Measurements from ENCODE around the gene NTHL1.
A peak's percentile ranks its signal among the peaks of the same experiment; 100 is the strongest.

GRCh38 chr16:2023092-2024031, 24.3 kb downstream of the NTHL1 start:
- TF ChIP-seq CTCF (IDR thresholded peaks at IDR 0.05; ENCODE audit: insufficient read depth, low read depth, low read length) = peak; percentile 77
- TF ChIP-seq EZH2 (IDR thresholded peaks at IDR 0.05; ENCODE audit: insufficient read depth, low read length) = no peak

All from astrocyte (in vitro differentiated cells and primary cell).